HG03039 (cell line): ENCODE results near the gene VAMP8.
"Not testable (repeated sequence)": the region's sequence is repeated elsewhere in the genome, so short reads cannot be mapped to it uniquely, and the experiment has no call there.

Experiments used
- ATAC-seq: cut with Tn5 transposase; IDR thresholded peaks from one replicate; pipeline ENCODE4 v1.9.1; 2021; ENCODE audit warnings: mild to moderate bottlenecking, moderate library complexity; ENCODE audit not compliant: unreplicated experiment

VAMP8 gene

GRCh38 chr2:85577386-85578242, at the start of gene VAMP8:
TSS of gene VAMP8 (plus strand) at chr2:85577586. CDS start at chr2:85577647, 61 bp downstream.
- ATAC-seq = peak; percentile 72

DNA sequence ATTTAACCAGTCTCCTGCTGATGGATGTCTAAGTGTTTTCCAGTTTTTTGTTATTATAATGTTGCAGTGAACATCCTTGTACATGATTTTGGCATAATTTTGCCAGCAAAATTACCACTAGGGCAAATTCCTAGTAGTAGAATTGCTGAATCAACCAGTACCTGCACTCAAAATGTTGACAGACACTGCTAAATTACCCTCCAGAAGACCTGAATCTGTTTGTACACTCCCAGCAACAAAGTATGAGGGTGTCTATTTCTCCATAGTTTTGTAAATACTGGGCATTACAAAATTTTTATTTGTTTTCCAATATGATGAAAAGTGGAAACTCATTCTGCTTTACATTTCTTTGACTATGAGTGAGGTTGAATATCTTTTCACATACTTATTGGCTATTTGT, 49.6 kb upstream of the VAMP8 start:
- ATAC-seq = no peak

DNA sequence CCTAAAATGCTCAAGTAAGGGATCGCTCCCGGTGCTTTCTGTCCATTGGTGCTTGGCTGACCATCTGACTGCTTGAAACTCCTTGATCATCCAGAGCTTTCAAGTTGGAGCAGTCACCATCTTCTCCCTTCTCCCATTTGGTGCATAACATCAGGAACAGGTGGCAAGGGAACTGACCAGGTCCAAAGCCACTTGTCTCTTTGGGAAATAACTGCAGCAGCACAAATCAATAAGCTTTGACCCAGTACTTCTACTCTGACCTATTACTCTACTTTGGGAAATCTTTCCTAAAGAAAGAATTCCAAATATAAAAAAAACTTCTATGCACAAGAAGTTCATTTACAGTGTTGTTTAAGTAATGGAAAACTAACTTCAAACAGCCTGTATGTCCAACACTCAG, 49.0 kb upstream of the VAMP8 start:
- no peak for ATAC-seq

DNA sequence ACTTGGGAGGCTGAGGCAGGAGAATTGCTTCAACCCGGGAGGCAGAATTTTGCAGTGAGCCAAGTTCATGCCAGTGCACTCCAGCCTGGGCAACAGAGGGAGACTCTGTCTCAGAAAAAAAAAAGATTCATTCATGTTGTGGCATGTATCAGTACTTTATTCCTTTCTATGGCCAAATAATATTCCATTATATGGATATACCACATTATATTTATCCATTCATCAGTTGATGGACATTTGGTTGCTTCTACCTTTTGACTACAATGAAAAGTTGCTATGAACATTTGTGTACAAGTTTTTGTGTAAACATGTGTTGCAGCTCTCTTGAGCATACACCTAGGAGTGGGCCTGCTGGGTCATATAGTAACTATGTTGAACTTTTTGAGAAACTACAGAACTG, 47.6 kb upstream of the VAMP8 start:
- no peak for ATAC-seq

- no peak for ATAC-seq
Observed at GRCh38 chr2:85531589-85531988, 45.8 kb upstream of the VAMP8 start.

DNA sequence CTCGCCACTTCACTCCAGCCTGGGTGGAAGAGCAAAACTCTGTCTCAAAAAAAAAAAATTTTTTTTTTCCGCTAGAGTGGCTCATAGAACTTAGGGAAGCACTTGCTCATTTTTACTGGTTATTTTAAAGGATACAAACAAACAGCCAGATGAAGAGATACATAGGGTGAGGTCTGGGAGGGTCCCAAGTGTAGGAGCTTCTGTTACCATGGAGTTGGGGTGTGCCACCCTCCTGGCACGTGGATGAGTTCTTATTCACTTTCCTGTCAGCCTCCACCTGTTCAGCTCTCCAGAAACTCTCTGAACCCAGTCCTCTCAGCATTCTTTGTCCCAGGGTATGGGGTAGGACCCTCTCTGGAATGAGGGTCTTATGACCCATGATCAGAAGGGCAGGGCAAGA, 43.3 kb upstream of the VAMP8 start:
- ATAC-seq = no peak

GRCh38 chr2:85534881-85535280, 42.5 kb upstream of the VAMP8 start:
- ATAC-seq = no peak

DNA sequence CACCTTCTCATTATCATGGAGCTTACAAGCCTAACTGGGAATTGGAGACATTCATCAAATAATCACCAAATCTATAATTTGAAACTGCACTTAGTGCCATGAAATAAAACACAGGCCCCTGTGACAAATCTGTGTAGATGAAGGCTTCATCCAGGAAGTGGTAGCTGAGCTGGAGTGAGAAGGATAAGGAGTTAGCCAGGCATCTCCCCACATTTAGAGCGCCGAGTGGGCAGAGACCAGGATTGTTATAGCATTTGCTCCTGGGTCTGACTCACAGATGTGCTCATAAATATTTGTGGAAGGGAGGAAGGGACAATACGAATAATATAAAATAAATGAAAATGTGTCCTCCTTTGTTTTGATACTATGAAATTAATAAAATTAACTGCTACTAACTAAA, 40.9 kb upstream of the VAMP8 start:
- no peak for ATAC-seq

DNA sequence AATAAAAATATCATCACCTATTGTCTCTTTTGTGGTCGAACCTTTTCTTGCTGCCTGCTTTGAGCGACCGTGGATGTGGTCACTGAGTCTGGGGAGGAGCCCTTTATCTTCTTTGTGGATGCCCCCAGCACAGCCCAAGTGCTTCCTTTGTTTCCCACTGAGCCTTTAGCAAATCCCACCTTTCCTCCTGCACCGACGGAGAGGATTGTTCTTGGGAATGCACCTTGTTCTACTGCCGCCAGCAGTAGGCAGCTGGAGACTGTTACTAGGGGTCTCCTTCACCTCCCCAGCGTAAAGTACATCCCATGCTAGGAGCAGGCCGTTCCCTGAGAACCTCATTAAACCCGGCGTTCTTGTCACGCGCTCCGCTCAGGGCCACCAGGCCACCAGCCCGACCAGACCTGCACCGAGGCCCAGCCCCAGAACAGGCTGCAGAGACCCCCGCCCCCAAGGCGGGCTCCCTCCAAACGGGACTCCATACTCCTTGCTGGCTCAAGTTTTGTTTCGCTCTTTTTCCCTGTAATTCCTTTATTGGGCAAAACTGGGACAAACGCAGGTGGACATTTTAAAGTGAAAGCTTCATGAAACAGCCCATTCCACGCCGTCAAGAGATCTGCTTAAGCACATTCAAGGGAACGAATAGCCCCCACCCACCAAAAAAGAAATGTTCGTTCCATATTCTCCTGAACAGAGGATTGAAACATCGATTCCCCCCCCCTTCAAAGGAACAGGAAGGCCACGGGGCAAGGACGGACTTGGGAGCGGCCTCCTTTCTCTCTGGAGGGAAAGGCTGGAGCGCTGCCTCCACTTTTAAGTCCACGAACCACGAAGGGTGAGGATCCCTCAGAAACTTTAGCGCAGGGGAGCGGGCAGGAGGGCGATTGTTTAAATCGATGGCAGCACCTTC, 39.5 kb upstream of the VAMP8 start:
- ATAC-seq = no peak

GRCh38 chr2:85538507-85539360, 38.7 kb upstream of the VAMP8 start, which contains the start of gene MAT2A:
TSS of gene MAT2A (plus strand) at chr2:85539168. CDS start at chr2:85539288, 120 bp downstream.
- peak; percentile 65 for ATAC-seq

- ATAC-seq = peak; percentile 24
Observed at GRCh38 chr2:85539361-85540132, 37.8 kb upstream of the VAMP8 start.

DNA sequence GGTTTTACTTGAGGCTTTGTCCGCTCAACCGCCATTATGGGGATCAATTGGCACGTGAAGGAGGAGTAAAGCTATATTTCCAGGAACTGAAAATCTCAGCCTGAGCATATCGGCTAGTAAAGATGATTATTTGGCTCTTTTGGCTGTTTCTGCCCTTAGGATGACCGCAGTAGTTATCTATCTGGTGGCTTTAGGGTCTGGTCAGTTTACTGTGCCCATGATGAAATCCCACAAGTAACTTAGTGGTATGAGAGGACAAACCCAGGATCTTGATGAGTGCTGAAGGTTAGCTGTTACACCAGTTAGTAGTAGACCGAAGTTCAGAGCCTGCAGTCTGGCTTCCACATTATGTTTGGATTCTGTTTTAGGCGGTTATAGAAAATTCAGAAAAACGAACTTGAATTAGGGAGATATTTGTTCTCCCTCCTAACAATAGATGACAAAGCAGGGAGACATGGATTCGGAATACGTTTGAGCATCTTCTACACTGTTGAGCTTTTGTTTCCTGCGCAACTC, 37.2 kb upstream of the VAMP8 start:
- ATAC-seq = no peak

DNA sequence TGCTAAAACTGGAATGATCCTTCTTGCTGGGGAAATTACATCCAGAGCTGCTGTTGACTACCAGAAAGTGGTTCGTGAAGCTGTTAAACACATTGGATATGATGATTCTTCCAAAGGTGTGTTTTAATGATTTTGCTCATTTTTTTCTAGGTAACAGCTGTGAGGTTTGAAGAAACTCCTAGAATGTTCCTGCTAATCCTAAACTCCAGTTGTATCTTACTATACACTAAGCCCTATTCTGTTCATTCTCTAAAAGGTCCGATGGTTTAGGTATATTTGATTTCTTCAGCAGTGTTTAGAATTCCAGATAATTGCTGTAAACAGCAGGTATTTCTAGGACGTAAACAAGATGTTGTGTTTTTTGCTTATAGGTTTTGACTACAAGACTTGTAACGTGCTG, 36.1 kb upstream of the VAMP8 start:
- ATAC-seq = no peak

DNA sequence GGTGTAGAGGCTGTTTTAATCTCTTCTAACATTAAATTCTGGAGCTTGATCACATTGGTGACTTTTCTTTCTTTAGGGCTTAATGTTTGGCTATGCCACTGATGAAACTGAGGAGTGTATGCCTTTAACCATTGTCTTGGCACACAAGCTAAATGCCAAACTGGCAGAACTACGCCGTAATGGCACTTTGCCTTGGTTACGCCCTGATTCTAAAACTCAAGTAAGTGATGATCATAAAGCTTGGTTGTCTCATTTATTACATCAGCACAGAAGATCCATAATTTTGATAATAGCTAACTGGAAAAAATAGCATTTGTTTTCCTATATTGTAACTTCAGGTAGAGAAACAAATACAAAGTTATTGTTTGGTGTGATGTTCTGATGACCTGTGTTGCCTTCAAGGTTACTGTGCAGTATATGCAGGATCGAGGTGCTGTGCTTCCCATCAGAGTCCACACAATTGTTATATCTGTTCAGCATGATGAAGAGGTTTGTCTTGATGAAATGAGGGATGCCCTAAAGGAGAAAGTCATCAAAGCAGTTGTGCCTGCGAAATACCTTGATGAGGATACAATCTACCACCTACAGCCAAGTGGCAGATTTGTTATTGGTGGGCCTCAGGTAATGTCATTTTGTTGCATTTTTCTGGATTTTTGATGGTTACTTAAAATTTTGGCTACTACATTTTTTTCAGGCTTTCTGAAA, 35.5 kb upstream of the VAMP8 start:
- no peak for ATAC-seq

GRCh38 chr2:85542777-85543176, 34.6 kb upstream of the VAMP8 start:
- no peak for ATAC-seq

GRCh38 chr2:85544254-85544691, 33.1 kb upstream of the VAMP8 start:
- not testable (repeated sequence) for ATAC-seq

- ATAC-seq = not testable (repeated sequence)
Observed at GRCh38 chr2:85544915-85545779, 32.2 kb upstream of the VAMP8 start.

DNA sequence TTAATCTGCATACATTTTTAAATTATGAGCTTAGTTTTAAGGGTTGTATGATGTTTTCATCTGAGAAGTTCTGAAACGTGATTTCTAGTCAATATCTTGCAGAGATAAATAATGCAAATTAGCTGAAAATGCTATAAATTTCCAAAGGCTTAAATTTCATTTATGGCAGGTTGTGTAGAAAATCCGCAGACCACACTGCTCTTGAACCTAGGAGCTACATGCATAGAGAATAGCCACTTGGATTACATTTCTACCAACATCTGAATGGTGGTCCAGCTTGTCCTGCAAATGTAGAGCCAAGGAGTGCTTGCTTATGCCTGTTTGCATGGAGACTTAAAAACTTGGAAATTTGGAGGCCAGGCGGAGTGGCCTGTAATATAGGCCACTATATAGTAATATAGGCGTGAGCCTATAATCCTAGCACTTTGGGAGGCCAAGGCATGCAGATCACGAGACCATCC, 31.6 kb upstream of the VAMP8 start:
- no peak for ATAC-seq
